AML-193 (cell line): Measurements from ENCODE around the gene TCF12.

Experiments
- DNase-seq, 2 experiments: peaks; one replicate each; lab custom pipeline; 2025; lab: John Stamatoyannopoulos, UW

Gene TCF12

GRCh38 chr15:57320631-57321220 lies 402.3 kb downstream of the TCF12 start:
- DNase-seq, result no peak

GRCh38 chr15:57321485-57321884 lies 403.0 kb downstream of the TCF12 start:
- no peak for DNase-seq

- no peak for DNase-seq
These were observed 403.6 kb downstream of the TCF12 start for GRCh38 chr15:57321973-57322601.

GRCh38 chr15:57322602-57323250 lies 404.3 kb downstream of the TCF12 start:
- no peak for DNase-seq

- DNase-seq, result no peak
These were observed 404.9 kb downstream of the TCF12 start for GRCh38 chr15:57323299-57323805.

GRCh38 chr15:57323806-57324589 lies 405.6 kb downstream of the TCF12 start:
- no peak for DNase-seq

GRCh38 chr15:57324590-57324890 lies 406.1 kb downstream of the TCF12 start:
- no peak for DNase-seq

- no peak for DNase-seq
These were observed 406.7 kb downstream of the TCF12 start for GRCh38 chr15:57324944-57325679.

- DNase-seq, result no peak
These were observed 407.8 kb downstream of the TCF12 start for GRCh38 chr15:57326196-57326595.

GRCh38 chr15:57327985-57328471 lies 409.6 kb downstream of the TCF12 start:
- no peak for DNase-seq

- no peak for DNase-seq
These were observed 410.0 kb downstream of the TCF12 start for GRCh38 chr15:57328479-57328878.

- DNase-seq, result no peak
These were observed 410.5 kb downstream of the TCF12 start for GRCh38 chr15:57328897-57329296.

GRCh38 chr15:57329582-57330367 lies 411.3 kb downstream of the TCF12 start:
- no peak for DNase-seq

GRCh38 chr15:57330619-57331340 lies 412.3 kb downstream of the TCF12 start:
- no peak for DNase-seq

- DNase-seq, result no peak
These were observed 413.9 kb downstream of the TCF12 start for GRCh38 chr15:57332326-57332725.

- DNase-seq, result no peak
These were observed 415.0 kb downstream of the TCF12 start for GRCh38 chr15:57333487-57333886.

GRCh38 chr15:57334257-57334656 lies 415.8 kb downstream of the TCF12 start:
- no peak for DNase-seq

- DNase-seq, result no peak
These were observed 416.9 kb downstream of the TCF12 start for GRCh38 chr15:57335293-57335715.

GRCh38 chr15:57335719-57336118 lies 417.3 kb downstream of the TCF12 start:
- no peak for DNase-seq

- no peak for DNase-seq
These were observed 419.5 kb downstream of the TCF12 start for GRCh38 chr15:57337868-57338411.
